Neural crest cell (in vitro differentiated cells): ENCODE measurements around the gene SLC25A11. TPM values are rescaled to one million over a fixed set of nuclear protein-coding genes. Genes with fewer than 3 reads are reported as not detected.

ENCODE experiments used
- DNase-seq: peaks from one replicate; pipeline ENCODE4 v3.0.0; 2021; ENCODE audit warnings: low read depth, mixed read lengths, low spot score
- H3K27ac Mint-ChIP-seq: one replicate; pipeline ENCODE4 v1.8.0; 2021; ENCODE audit warnings: mild to moderate bottlenecking, mixed read lengths; ENCODE audit not compliant: unreplicated experiment
- H3K27me3 Mint-ChIP-seq: 2 replicates; pipeline ENCODE4 v1.8.0; 2021; ENCODE audit warnings: low read depth, mild to moderate bottlenecking, mixed read lengths
- H3K36me3 Mint-ChIP-seq: 2 replicates; pipeline ENCODE4 v1.8.0; 2021; ENCODE audit warnings: low read depth, mild to moderate bottlenecking, mixed read lengths
- H3K4me1 Mint-ChIP-seq: 2 replicates; pipeline ENCODE4 v1.8.0; 2021; ENCODE audit warnings: mixed read lengths
- H3K4me3 Mint-ChIP-seq: one replicate; pipeline ENCODE4 v1.8.0; 2021; ENCODE audit warnings: mild to moderate bottlenecking, mixed read lengths
- H3K9me3 Mint-ChIP-seq: 2 replicates; pipeline ENCODE4 v1.8.0; 2021; ENCODE audit warnings: mixed read lengths
- total RNA-seq: library from RNA; stranded (reverse); gene quantifications from 2 replicates; pipeline ENCODE4 v1.2.1, GENCODE V29; 2021
- TF ChIP-seq, protein P1 (sequence below): fragments of 200-600 bp; sonication (generic); conservative IDR thresholded peaks from 2 replicates; pipeline ENCODE4 v1.5.0; 2021; ENCODE audit warnings: antibody characterized with exemption, mild to moderate bottlenecking

Gene SLC25A11
- total RNA-seq, 1 donor from 2014 or later, result 67.7 TPM

DNA sequence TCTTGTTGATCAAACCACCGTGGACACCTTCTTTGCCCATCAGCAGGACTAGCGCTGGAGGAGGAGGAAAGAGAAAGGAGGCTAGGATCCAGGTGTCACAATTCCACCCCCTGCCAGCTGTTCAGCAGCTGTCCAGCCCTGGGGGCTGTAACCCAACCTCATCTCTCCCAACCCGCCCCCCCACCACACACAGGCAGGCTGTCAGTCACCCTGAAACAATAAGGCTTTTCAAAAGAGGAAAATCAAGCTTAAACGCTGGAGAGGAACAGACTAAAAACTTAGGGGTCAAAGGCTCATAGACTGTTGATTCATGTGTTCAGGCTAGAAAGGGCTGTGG lies 6.1 kb upstream of the SLC25A11 start:
- Mint-ChIP-seq H3K27me3 (peaks cover 7% of the 10 kb centered on the region), H3K27ac (peak overlapping the region; percentile 62), H3K4me1 (peaks cover 56% of the 10 kb centered on the region), H3K36me3 (peaks cover 17% of the 10 kb centered on the region), H3K9me3 (no peaks in the 10 kb centered on the region), H3K4me3 (peak overlapping the region; percentile 96)
- TF ChIP-seq, protein P1, sequence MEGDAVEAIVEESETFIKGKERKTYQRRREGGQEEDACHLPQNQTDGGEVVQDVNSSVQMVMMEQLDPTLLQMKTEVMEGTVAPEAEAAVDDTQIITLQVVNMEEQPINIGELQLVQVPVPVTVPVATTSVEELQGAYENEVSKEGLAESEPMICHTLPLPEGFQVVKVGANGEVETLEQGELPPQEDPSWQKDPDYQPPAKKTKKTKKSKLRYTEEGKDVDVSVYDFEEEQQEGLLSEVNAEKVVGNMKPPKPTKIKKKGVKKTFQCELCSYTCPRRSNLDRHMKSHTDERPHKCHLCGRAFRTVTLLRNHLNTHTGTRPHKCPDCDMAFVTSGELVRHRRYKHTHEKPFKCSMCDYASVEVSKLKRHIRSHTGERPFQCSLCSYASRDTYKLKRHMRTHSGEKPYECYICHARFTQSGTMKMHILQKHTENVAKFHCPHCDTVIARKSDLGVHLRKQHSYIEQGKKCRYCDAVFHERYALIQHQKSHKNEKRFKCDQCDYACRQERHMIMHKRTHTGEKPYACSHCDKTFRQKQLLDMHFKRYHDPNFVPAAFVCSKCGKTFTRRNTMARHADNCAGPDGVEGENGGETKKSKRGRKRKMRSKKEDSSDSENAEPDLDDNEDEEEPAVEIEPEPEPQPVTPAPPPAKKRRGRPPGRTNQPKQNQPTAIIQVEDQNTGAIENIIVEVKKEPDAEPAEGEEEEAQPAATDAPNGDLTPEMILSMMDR, result no peak
- no peak for DNase-seq

DNA sequence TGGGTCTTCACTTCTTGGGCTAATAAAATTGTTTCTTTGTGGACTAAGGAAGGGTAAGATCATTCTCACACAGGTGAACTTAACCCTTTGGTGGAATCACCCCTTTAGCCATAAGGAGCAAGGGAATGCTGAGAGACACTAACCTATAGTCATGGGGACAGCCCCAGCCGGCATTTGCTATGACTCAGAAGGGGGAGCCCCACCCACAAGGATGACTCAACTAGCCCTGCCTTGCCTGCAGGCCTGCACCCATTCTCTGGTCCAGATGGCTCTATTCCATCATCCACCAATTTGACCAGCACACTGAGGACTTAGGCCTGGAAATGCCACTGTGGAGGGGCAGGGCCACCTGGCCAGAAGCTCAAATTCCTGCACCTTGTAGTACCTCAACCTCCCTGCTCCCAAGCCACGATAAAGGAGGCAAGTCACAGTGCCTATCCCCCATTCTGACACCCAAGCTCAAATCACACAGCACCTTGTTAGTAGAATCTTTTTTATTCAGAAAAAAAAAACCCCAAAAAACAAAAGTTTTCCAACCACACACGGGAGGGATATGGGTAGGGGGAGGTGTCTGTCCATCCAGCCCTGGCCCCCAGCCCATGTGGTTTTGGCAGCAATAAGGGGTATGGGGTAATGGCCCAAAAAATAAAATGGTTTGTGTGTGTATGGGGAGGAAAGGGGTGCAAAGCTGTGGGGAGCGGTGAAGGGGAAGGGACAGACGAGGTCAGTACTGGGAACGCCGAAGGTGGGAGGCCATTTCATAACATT lies 5.5 kb upstream of the SLC25A11 start:
- Mint-ChIP-seq H3K27me3 (peaks cover 9% of the 10 kb centered on the region), H3K4me3 (peak overlapping the region; percentile 96), H3K27ac (peak overlapping the region; percentile 87), H3K36me3 (peaks cover 17% of the 10 kb centered on the region), H3K9me3 (no peaks in the 10 kb centered on the region), H3K4me1 (peaks cover 53% of the 10 kb centered on the region)
- TF ChIP-seq, protein P1, result no peak
- DNase-seq, result no peak

DNA sequence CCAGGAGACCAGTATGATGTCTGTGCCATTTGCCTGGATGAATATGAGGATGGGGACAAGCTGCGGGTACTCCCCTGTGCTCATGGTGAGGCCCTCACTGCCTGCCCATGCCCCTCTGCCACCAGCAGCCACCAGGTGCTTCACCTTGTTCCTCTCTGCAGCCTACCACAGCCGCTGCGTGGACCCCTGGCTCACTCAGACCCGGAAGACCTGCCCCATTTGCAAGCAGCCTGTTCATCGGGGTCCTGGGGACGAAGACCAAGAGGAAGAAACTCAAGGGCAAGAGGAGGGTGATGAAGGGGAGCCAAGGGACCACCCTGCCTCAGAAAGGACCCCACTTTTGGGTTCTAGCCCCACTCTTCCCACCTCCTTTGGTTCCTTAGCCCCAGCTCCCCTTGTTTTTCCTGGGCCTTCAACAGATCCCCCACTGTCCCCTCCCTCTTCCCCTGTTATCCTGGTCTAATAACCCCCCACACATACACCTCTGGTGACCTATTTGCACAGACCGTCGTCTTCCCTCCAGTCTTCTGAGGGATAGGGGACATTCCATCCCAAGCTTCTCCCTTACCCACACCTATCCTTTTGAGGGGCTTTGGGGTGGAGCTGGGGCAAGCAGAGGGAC lies 4.8 kb upstream of the SLC25A11 start:
- no peaks in the 10 kb centered on the region for H3K9me3 Mint-ChIP-seq
- H3K4me1 Mint-ChIP-seq, result peaks cover 54% of the 10 kb centered on the region
- peak overlapping the region; percentile 96 for H3K4me3 Mint-ChIP-seq
- H3K36me3 Mint-ChIP-seq, result peaks cover 20% of the 10 kb centered on the region
- no peak for DNase-seq
- TF ChIP-seq, protein P1, result no peak
- no peak overlapping the region for H3K27ac Mint-ChIP-seq
- peaks cover 11% of the 10 kb centered on the region for H3K27me3 Mint-ChIP-seq

DNA sequence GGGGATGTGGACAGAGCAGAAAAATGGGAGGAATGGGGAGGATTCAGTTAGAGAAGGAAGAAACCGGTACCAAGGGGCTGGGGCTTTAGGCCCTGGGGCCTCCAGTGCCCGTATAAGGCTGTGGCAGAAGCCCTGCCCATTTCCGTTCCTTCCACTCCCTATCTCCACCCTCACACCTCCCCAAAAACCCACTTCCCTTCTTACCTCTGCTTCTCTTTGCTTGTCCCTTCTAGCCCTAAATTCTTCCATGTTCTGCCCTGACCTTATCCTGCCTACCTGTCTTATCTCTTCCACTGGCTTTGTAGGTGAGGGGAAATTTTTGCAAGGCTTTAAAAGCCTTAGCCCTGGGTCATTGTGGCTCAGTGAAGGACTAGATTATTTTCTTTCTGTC lies 4.3 kb upstream of the SLC25A11 start:
- peak overlapping the region; percentile 96 for H3K4me3 Mint-ChIP-seq
- TF ChIP-seq, protein P1, result no peak
- peaks cover 20% of the 10 kb centered on the region for H3K36me3 Mint-ChIP-seq
- peaks cover 11% of the 10 kb centered on the region for H3K27me3 Mint-ChIP-seq
- H3K9me3 Mint-ChIP-seq, result no peaks in the 10 kb centered on the region
- peaks cover 57% of the 10 kb centered on the region for H3K4me1 Mint-ChIP-seq
- H3K27ac Mint-ChIP-seq, result no peak overlapping the region
- DNase-seq, result no peak

DNA sequence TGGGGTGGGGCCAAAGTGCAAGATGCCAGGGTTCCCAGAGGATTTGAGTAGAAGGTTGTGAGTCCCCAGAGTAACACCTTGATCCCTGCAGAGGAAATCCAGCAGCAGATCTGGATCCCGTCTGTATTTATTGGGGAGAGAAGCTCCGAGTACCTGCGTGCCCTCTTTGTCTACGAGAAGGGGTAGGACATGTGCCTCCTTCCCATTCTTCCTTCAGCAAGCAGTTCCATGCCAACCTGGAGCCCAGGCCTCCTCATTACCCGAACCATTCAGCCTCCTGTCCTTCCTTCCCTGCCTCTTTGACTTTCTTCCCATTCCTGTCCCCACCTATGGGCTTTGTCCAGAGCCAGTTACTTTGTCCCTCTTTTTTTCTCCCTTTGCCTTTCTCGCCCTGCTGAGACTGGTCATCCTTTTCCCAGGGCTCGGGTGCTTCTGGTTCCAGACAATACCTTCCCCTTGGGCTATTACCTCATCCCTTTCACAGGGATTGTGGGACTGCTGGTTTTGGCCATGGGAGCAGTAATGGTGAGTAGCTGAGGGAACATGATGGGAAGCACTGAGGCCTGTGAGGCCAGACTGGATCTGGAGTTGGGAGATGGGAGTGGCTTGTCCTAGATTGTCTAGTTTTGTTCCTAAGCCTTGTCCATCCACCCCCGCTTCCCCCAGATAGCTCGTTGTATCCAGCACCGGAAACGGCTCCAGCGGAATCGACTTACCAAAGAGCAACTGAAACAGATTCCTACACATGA lies 3.1 kb upstream of the SLC25A11 start:
- TF ChIP-seq, protein P1, result no peak
- H3K36me3 Mint-ChIP-seq, result peaks cover 20% of the 10 kb centered on the region
- no peak overlapping the region for H3K27ac Mint-ChIP-seq
- no peaks in the 10 kb centered on the region for H3K9me3 Mint-ChIP-seq
- peaks cover 63% of the 10 kb centered on the region for H3K4me1 Mint-ChIP-seq
- no peak for DNase-seq
- peaks cover 11% of the 10 kb centered on the region for H3K27me3 Mint-ChIP-seq
- peak overlapping the region; percentile 96 for H3K4me3 Mint-ChIP-seq
